ENCODE results near the gene PTGDR2. TPM values are rescaled to one million over a fixed set of nuclear protein-coding genes. Genes with fewer than 3 reads are reported as not detected.
A peak's percentile ranks its signal among the peaks of the same experiment; 100 is the strongest.
"Not testable (repeated sequence)": the region's sequence is repeated elsewhere in the genome, so short reads cannot be mapped to it uniquely, and the experiment has no call there.

PTGDR2 gene
- total RNA-seq, 2 experiments from 2014 or later = 2.5 to 2.9 TPM

- Mint-ChIP-seq H3K9me3 (no peaks in the 10 kb centered on the region), H3K4me1 (peaks cover 26% of the 10 kb centered on the region), H3K27me3 (peaks cover 1% of the 10 kb centered on the region), H3K27ac (peak overlapping the region; percentile 2), H3K4me3 (no peak overlapping the region), H3K36me3 (no peaks in the 10 kb centered on the region)
- POLR2A ChIA-PET = interaction anchor here (1.3 kb wide), 1 partner anchor 30 kb away, joined by 3 read pairs; the partner anchor contains the start of gene ZP1
- DNase-seq (no peak), ATAC-seq (ENCODE audit: low read depth) (no peak)
Measured at GRCh38 chr11:60836866-60837515, 18.8 kb downstream of the PTGDR2 start.

- Mint-ChIP-seq H3K27me3 (peaks cover 2% of the 10 kb centered on the region), H3K4me1 (peaks cover 19% of the 10 kb centered on the region), H3K4me3 (peak overlapping the region; percentile 13), H3K27ac (no peak overlapping the region), H3K36me3 (no peaks in the 10 kb centered on the region), H3K9me3 (no peaks in the 10 kb centered on the region)
- no peak for ATAC-seq (ENCODE audit: low read depth)
- DNase-seq = no peak
- POLR2A ChIA-PET = interaction anchor here (1.2 kb wide), 1 partner anchor 52 kb away, joined by 5 read pairs; no protein-coding TSS in a partner anchor
Measured at GRCh38 chr11:60835534-60835846, 20.3 kb downstream of the PTGDR2 start.

DNA sequence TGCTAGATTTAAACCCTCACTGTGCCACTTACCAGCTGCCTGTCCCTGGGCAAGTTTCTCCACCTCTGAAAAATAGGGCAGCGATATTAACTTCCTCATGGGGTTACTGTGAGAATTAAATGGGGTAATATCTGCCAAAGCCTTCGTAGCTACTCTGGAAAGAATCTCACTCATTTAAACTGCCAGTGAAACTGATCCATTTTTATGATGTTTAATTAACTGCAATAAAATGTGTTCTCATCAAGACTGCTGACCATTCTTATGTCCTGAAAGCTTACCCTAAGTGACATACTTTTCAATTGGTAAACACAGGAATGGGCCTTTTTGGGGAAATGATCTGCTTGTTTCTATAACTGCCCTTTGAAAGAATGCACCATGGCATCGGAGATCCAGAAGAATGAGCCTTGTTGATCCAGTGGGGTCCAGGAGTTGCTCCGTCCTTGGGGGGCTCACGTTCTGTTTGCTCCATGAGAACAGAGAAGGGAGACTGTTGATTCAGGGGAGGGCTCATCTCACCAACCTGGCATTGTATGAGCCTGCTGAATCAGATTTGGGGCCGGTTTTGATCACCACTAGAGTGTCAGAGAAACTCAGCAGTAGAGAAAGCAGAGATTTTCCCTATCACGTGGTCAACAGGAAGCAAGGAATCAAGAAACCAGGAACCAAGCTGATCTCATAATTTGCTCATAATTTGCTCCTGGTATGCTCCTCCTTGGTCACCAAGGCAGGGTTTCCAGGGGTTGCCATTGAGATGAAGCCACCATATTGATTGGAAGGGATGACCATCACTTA is 20.8 kb downstream of the PTGDR2 start:
- peak overlapping the region; percentile 46 for H3K27ac Mint-ChIP-seq
- H3K27me3 Mint-ChIP-seq = peaks cover 2% of the 10 kb centered on the region
- H3K4me3 Mint-ChIP-seq = peak overlapping the region; percentile 13
- DNase-seq (no peak), ATAC-seq (ENCODE audit: low read depth) (no peak)
- H3K9me3 Mint-ChIP-seq = no peaks in the 10 kb centered on the region
- POLR2A ChIA-PET = interaction anchor here (1.2 to 1.9 kb wide), 2 partner anchors 53 kb away, joined by 5 to 7 read pairs; no protein-coding TSS in a partner anchor
- no peaks in the 10 kb centered on the region for H3K36me3 Mint-ChIP-seq
- peaks cover 19% of the 10 kb centered on the region for H3K4me1 Mint-ChIP-seq

DNA sequence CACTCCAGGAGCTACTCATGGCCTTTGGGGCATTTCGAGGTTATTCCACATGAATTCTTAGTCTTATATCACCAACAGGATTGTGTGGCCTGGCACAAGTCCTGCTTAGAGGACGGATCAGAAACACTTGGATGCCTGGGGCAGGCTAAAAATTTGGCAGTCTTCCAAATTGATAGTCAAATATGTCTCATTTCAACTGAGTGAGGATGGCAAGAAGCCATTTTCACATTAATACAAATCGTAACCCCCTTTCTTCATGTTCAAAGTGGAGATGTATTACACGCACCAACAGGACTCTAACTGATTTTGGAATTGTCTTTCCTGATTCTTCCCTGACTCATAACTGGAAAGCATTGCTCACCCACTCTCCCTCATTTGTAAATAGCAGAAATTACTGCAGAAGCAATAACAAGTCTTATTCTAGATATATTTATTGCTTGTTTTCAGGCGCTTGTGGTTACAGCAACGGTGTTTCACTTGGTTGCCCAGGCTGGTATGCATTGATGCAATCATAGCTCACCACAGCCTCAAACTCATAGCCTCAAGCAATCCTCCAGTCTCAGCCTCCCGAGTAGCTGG is 24.2 kb downstream of the PTGDR2 start:
- ATAC-seq (ENCODE audit: low read depth) (no peak), DNase-seq (no peak)
- Mint-ChIP-seq H3K4me1 (peaks cover 15% of the 10 kb centered on the region), H3K9me3 (no peaks in the 10 kb centered on the region), H3K4me3 (no peak overlapping the region), H3K27me3 (peaks cover 2% of the 10 kb centered on the region), H3K36me3 (no peaks in the 10 kb centered on the region), H3K27ac (no peak overlapping the region)
- POLR2A ChIA-PET = interaction anchor here (0.5 to 2.8 kb wide), 3 partner anchors 40 to 225 kb away, joined by 3 to 35 read pairs (median 3); no protein-coding TSS in a partner anchor

- ATAC-seq (ENCODE audit: low read depth) (peak; percentile 91), DNase-seq (peak; percentile 84)
- no peak overlapping the region for H3K27ac Mint-ChIP-seq
- peaks cover 2% of the 10 kb centered on the region for H3K27me3 Mint-ChIP-seq
- no peaks in the 10 kb centered on the region for H3K9me3 Mint-ChIP-seq
- no peaks in the 10 kb centered on the region for H3K36me3 Mint-ChIP-seq
- POLR2A ChIA-PET = interaction anchor here (0.5 to 2.8 kb wide), 3 partner anchors 30 to 224 kb away, joined by 3 to 35 read pairs (median 4); no protein-coding TSS in a partner anchor
- no peak overlapping the region for H3K4me3 Mint-ChIP-seq
- peaks cover 15% of the 10 kb centered on the region for H3K4me1 Mint-ChIP-seq
Measured at GRCh38 chr11:60831143-60831500, 24.6 kb downstream of the PTGDR2 start.

- H3K4me3 Mint-ChIP-seq = no peak overlapping the region
- POLR2A ChIA-PET = interaction anchor here (1.0 to 2.8 kb wide), 2 partner anchors 30 to 58 kb away, joined by 4 to 35 read pairs; no protein-coding TSS in a partner anchor
- H3K4me1 Mint-ChIP-seq = peaks cover 10% of the 10 kb centered on the region
Measured at GRCh38 chr11:60830478-60831142, 25.1 kb downstream of the PTGDR2 start.

GRCh38 chr11:60825790-60826189 is 30.0 kb downstream of the PTGDR2 start:
- ATAC-seq (ENCODE audit: low read depth) (no peak), DNase-seq (no peak)
- Mint-ChIP-seq H3K36me3 (no peaks in the 10 kb centered on the region), H3K27me3 (peaks cover 4% of the 10 kb centered on the region), H3K27ac (no peak overlapping the region), H3K4me1 (peaks cover 2% of the 10 kb centered on the region), H3K9me3 (no peaks in the 10 kb centered on the region), H3K4me3 (no peak overlapping the region)
- POLR2A ChIA-PET = no interaction called here

More at GRCh38 chr11:60830478-60831142, 25.1 kb downstream of the PTGDR2 start:
- Mint-ChIP-seq H3K9me3 (no peaks in the 10 kb centered on the region), H3K27ac (no peak overlapping the region), H3K27me3 (peaks cover 2% of the 10 kb centered on the region), H3K36me3 (no peaks in the 10 kb centered on the region)
- DNase-seq (no peak), ATAC-seq (ENCODE audit: low read depth) (no peak)

DNA sequence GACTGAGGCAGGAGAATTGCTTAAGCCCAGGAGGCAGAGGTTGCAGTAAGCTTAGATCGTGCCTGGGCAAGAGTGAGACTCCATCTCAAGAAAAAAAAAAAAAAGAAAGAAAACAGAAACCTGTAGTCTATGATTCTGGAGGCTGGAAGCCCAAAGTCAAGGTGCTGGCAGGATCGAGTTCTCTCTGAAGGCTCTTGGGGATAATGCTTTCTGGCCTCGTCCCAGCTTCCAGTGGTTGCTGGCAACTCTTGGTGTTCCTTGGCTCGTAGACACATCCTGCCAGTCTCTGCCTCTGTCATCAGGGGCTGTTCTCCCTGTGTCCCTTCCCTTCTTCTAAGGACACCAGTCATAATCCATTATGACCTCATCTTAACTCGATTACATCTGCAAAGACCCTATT is 30.6 kb downstream of the PTGDR2 start:
- Mint-ChIP-seq H3K4me1 (peaks cover 2% of the 10 kb centered on the region), H3K27me3 (peaks cover 4% of the 10 kb centered on the region), H3K27ac (no peak overlapping the region), H3K4me3 (no peak overlapping the region), H3K36me3 (no peaks in the 10 kb centered on the region), H3K9me3 (no peaks in the 10 kb centered on the region)
- DNase-seq = no peak
- POLR2A ChIA-PET = no interaction called here
- no peak for ATAC-seq (ENCODE audit: low read depth)

DNA sequence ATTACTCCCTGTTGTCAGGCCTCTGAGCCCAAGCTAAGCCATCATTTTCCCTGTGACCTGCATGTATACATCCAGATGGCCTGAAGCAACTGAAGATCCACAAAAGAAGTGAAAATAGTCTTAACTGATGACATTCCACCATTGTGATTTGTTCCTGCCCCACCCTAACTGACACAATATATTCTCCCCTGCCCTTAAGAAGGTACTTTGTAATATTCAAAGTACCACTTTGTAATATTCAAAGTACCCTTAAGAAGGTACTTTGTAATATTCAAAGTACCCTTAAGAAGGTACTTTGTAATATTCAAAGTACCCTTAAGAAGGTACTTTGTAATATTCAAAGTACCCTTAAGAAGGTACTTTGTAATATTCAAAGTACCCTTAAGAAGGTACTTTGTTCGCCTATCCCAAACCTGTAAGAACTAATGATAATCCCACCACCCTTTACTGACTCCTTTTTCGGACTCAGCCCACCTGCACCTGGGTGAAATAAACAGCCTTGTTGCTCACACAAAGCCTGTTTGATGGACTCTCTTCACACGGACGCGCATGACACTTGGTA is 31.9 kb downstream of the PTGDR2 start:
- H3K27ac Mint-ChIP-seq; DNase-seq; ATAC-seq (ENCODE audit: low read depth); H3K4me3 Mint-ChIP-seq; H3K9me3 Mint-ChIP-seq; H3K4me1 Mint-ChIP-seq; POLR2A ChIA-PET; H3K27me3 Mint-ChIP-seq; H3K36me3 Mint-ChIP-seq: not testable (repeated sequence)

GRCh38 chr11:60821827-60822599 is 33.7 kb downstream of the PTGDR2 start:
- Mint-ChIP-seq H3K27me3 (peaks cover 4% of the 10 kb centered on the region), H3K36me3 (no peaks in the 10 kb centered on the region), H3K4me3 (no peak overlapping the region), H3K9me3 (peaks cover 2% of the 10 kb centered on the region), H3K4me1 (peaks cover 2% of the 10 kb centered on the region), H3K27ac (no peak overlapping the region)
- POLR2A ChIA-PET = no interaction called here
- ATAC-seq (ENCODE audit: low read depth) (no peak), DNase-seq (no peak)

DNA sequence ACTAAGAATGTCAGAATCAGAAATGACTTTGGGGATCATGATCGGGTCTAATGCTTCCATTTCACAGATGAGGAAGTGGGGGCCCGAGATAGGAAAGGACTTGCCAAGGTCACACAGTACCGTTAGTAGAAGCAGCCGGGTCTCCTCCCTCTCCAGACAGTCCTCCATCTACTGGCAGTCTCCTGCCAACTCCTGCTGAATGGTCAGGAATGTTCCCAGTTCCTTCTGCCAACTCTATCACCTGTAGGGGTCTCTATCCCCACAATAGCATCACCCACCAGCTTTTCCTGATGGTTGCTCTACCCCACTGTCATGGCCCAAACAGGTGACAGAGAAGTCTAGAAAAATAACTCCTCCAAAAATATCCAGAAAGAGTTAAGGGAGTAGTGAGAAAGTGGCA is 37.7 kb downstream of the PTGDR2 start:
- peaks cover 6% of the 10 kb centered on the region for H3K27me3 Mint-ChIP-seq

GRCh38 chr11:60816590-60817157 is 39.1 kb downstream of the PTGDR2 start:
- DNase-seq = no peak
- Mint-ChIP-seq H3K9me3 (peaks cover 2% of the 10 kb centered on the region), H3K27ac (no peak overlapping the region), H3K27me3 (peaks cover 12% of the 10 kb centered on the region), H3K36me3 (no peaks in the 10 kb centered on the region), H3K4me1 (no peaks in the 10 kb centered on the region), H3K4me3 (no peak overlapping the region)
- POLR2A ChIA-PET = no interaction called here
- no peak for ATAC-seq (ENCODE audit: low read depth)

More for the DNA sequence above, 37.7 kb downstream of the PTGDR2 start:
- no peak for DNase-seq
- Mint-ChIP-seq H3K4me3 (no peak overlapping the region), H3K4me1 (peaks cover 2% of the 10 kb centered on the region), H3K27ac (no peak overlapping the region), H3K9me3 (peaks cover 2% of the 10 kb centered on the region), H3K36me3 (no peaks in the 10 kb centered on the region)
- POLR2A ChIA-PET = no interaction called here
- ATAC-seq (ENCODE audit: low read depth) = no peak

Measured in activated naive CD8-positive, alpha-beta T cell treated with anti-CD3 and anti-CD28 coated beads, Interleukin-2, amount 10 ng/mL, durations not matched to agents 7 days and 5 days (primary cell).